BJ (cell line): Measurements from ENCODE around the gene DRGX. TPM values are rescaled to one million over a fixed set of nuclear protein-coding genes. Genes with fewer than 3 reads are reported as not detected.

Experiments used
- CTCF ChIA-PET: fragments of 350-600 bp; formaldehyde crosslinking; extraction: SDS; loops from one replicate; lab custom pipeline; 2021; ENCODE audit warnings: antibody characterized with exemption, inconsistent platforms; lab: Yijun Ruan, JAX
- POLR2A ChIA-PET: fragments of 300-600 bp; sonication (Branson Sonifier 250); formaldehyde crosslinking; extraction: SDS; loops from one replicate; lab custom pipeline; 2021; ENCODE audit warnings: antibody characterized with exemption; lab: Charles Lee
- DNase-seq: peaks from one replicate; pipeline ENCODE4 v3.0.0-alpha.2; 2011; ENCODE audit warnings: low read depth
- H3K27me3 ChIP-seq: 2 replicates; pipeline ENCODE4 v1.6.0; 2011; ENCODE audit warnings: low read length; ENCODE audit not compliant: control insufficient read depth, insufficient read depth
- H3K36me3 ChIP-seq: 2 replicates; pipeline ENCODE4 v1.5.1; 2011; ENCODE audit warnings: low read length; ENCODE audit not compliant: control insufficient read depth, insufficient read depth
- H3K4me3 ChIP-seq: 2 replicates; pipeline ENCODE4 v1.5.1; 2011; ENCODE audit warnings: low read depth, mild to moderate bottlenecking, control low read depth, low read length
- polyA plus RNA-seq: library from polyadenylated mRNA; depleted of rRNA; stranded (reverse); fragments of >200 nt; gene quantifications from 2 replicates; pipeline ENCODE4 v1.2.3, GENCODE V29; 2011
- TF ChIP-seq, protein P1 (sequence below): IDR thresholded peaks from 2 replicates; pipeline ENCODE4 v1.5.1; 2011; ENCODE audit warnings: low read depth, mild to moderate bottlenecking, control low read depth, inconsistent platforms, low read length, moderate library complexity; ENCODE audit not compliant: insufficient read depth

The DRGX gene
- polyA plus RNA-seq, 1 experiment, result 0.06 TPM

DNA sequence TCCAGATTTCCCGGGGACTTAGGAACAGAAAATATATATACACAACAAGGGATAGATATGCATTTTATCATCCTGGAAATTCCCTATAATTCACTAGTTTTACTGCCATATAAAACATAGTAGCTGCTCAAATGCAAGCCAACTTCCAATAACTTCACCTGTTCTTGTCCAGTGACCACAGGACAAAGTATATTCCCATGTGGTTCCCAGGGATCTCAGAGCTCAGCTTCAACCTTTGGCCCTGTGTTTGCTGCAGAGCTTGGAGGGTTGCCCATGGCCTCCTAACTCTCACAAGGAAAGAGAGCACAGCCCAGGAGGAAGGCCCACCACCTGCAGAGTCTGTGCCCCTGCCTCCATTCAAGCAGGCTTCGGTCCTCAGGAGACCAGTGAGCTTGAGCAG lies 4.5 kb upstream of the DRGX start:
- ChIA-PET POLR2A (no interaction called here), CTCF (interaction anchor here (0.5 to 4.0 kb wide), 2 partner anchors 7 to 457 kb away, joined by 3 to 20 read pairs; no protein-coding TSS in a partner anchor)
- Histone ChIP-seq H3K27me3 (peaks cover 47% of the 10 kb centered on the region), H3K36me3 (no peaks in the 10 kb centered on the region), H3K4me3 (no peak overlapping the region)
- no peak for DNase-seq
- TF ChIP-seq, protein P1, sequence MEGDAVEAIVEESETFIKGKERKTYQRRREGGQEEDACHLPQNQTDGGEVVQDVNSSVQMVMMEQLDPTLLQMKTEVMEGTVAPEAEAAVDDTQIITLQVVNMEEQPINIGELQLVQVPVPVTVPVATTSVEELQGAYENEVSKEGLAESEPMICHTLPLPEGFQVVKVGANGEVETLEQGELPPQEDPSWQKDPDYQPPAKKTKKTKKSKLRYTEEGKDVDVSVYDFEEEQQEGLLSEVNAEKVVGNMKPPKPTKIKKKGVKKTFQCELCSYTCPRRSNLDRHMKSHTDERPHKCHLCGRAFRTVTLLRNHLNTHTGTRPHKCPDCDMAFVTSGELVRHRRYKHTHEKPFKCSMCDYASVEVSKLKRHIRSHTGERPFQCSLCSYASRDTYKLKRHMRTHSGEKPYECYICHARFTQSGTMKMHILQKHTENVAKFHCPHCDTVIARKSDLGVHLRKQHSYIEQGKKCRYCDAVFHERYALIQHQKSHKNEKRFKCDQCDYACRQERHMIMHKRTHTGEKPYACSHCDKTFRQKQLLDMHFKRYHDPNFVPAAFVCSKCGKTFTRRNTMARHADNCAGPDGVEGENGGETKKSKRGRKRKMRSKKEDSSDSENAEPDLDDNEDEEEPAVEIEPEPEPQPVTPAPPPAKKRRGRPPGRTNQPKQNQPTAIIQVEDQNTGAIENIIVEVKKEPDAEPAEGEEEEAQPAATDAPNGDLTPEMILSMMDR, result no peak

DNA sequence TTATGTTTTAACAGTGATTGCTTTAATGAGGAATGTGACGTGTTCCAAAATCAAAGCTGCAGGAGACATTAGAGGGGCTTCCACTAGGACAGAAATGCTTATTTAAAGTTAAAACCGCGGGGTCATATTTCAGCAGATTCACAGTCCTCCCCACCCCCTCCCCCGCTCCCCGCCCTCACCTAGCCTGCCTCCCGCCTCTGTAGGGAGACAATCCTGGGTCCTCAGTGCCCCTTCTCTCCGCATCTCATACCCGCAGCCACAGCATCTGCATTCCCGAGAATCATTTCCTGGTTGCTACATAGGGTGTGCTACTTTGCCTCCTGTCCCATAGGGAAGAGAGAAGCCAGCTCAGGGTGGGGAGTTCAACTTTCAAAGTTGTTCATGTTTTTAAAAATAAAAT lies 3.1 kb upstream of the DRGX start:
- POLR2A ChIA-PET, result no interaction called here
- DNase-seq, result no peak
- CTCF ChIA-PET, result interaction anchor here (0.9 to 4.0 kb wide), 3 partner anchors 9 to 114 kb away, joined by 3 to 20 read pairs (median 3); no protein-coding TSS in a partner anchor

DNA sequence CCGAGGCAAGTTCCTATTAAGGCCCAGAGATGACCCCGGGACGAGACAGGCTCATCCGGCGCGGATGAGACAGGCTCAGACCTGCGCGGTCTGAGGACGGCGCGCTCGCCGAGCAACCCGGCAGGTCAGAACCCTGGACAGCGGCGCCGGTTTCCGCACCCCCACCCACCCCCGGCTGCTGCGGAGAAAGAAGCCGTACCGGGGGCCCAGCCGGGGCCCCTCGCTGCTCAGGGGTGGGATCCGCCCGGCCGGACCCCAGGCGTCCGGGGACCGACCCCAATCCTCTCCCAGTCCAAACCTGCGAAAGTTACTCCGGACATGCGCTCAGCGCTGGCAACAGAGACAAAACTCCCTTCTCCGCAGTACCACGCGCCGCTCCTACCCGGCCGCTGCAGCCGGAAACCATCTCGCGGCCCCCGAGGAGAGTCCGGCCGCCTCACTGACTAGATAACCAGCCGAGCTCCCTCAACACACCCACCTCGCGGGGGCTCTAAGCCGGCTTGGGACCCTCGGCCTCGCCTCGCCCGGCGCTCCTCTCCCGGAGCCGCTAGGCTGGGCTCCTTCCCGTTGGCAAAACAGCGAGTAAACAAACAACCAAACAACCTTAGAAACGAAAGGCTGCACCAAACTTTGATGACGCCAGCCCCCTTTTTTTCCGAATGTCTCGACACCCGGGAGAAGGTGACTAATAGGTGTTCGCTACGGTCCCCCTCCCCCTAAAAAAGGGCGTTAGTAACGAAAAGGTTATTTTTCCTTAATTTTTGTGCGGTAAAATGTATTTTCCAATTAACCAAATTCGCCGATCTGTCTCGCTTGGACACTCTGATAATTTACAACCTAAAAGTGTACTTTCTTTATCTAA lies 2.3 kb upstream of the DRGX start:
- Histone ChIP-seq H3K4me3 (no peak overlapping the region), H3K36me3 (no peaks in the 10 kb centered on the region), H3K27me3 (peaks cover 55% of the 10 kb centered on the region)
- TF ChIP-seq, protein P1, result no peak
- CTCF ChIA-PET, result interaction anchor here (1.0 to 4.0 kb wide), 2 partner anchors 9 to 40 kb away, joined by 3 to 20 read pairs; no protein-coding TSS in a partner anchor
- POLR2A ChIA-PET, result no interaction called here
- DNase-seq, result no peak

More for the DNA sequence above, 3.1 kb upstream of the DRGX start:
- Histone ChIP-seq H3K4me3 (no peak overlapping the region), H3K27me3 (peaks cover 52% of the 10 kb centered on the region), H3K36me3 (no peaks in the 10 kb centered on the region)
- TF ChIP-seq, protein P1, result no peak

DNA sequence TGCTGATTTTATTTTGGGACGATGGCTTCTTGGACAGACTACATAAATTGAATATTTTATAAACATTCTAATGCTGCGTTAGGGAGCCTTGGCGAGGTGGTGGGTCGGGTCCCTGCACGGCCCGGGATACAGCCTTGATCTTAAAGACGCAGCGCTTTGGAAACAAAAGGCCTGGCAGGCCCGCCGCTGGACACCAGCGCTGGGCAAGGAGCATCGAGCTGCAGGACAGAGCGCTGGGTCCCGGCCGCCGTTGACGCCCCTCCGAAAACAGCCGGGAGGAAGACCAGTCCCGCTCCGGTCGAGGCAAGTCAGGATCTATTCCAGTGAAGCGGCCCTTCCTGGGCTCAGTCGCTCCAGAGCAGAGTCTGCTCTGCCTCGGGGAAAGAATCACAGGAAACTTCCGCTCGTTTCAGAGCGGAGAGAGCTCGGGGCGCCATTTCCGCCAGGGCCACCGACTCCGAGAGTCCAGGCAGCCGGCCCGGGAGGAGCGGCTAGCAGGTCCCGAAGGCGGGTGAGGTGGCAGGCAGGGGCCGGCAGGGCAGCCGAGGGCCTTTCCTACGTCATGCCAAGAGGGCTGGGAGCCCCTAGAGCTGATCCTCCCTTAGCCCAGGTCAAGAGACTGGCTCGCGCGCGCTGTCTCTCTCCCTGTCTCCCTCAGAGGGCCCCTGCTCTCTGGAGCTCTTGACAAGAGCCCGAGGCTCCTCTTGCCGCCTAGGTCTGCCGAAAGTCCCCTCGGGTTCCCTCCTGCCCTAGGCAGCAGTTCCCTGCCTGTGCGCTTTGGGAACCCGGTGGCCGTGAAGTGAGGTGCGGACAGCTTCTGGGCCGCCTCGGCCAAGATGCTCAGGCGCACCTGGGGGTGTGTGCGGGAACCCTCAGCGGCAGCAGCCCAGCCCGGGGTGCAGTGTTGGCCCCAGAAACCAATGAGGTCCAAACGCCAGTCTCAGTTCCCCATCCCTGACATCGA lies 1.4 kb upstream of the DRGX start:
- ChIA-PET CTCF (interaction anchor here (1.0 to 4.0 kb wide), 2 partner anchors 10 to 41 kb away, joined by 3 to 20 read pairs; no protein-coding TSS in a partner anchor), POLR2A (no interaction called here)
- no peak overlapping the region for H3K4me3 ChIP-seq
- TF ChIP-seq, protein P1, result no peak
- DNase-seq, result no peak
- no peaks in the 10 kb centered on the region for H3K36me3 ChIP-seq
- H3K27me3 ChIP-seq, result peaks cover 54% of the 10 kb centered on the region
